NCI-H2029 (cell line): Measurements from ENCODE around the gene PRDM12.
A peak's percentile ranks its signal among the peaks of the same experiment; 100 is the strongest.

Source experiments
- DNase-seq: peaks from one replicate; lab custom pipeline; 2025; lab: John Stamatoyannopoulos, UW

PRDM12 gene

DNA sequence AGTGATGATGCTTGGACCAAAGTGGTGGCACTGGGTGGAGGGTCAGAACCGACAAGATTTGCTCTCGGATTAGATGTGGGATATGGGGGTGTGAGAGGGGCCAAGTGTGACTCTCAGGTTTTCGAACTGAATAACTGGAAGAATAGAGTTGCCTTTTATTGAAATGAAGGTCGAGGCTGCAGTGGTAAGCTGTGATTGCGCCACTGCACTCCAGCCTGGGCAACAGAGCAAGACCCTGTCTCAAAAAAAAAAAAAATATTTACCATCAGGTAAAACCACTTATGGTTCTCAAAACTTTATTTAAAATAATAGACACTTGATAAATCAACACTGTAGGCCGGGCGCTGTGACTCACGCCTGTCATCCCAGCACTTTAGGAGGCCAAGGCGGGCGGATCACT is 56.4 kb downstream of the PRDM12 start:
- DNase-seq = no peak

DNA sequence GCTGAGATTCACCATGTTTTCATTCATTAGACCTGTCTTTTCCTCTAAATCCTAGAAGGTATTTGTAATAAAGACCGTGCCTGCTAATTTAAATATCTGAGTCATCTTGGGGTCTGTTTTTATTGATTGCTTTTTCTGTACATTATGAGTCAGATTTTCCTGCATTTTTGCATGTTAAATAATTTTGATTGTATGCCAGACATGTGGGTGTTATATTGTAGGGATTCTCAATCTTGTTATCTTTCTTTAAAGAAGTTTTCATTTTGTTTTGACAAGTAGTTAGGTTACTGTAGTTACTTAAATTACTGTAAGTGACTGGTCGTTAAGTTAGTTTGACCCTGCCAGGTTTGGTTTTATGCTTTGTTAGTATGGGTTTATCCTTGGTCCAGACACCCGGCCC is 64.3 kb downstream of the PRDM12 start:
- DNase-seq = no peak

DNA sequence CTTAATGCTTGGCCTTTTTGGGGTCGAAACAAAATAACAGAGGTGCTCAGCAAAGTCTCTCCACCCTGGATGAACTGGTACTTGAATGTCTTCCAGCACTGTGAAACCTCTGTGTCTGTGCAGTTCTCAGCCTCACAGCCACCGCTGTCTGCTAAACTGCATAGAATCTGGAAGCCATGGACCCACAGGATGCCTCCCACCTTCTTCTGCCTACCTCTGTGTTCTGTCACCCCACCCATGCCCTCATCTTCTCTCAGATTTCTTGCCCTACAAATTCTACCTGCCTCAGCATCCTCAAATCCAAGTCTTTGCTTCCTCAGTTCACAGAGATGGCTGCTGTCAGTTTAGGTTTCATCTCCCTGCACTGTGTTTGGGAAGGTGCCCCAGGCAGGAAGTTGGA is 64.8 kb downstream of the PRDM12 start:
- no peak for DNase-seq

DNA sequence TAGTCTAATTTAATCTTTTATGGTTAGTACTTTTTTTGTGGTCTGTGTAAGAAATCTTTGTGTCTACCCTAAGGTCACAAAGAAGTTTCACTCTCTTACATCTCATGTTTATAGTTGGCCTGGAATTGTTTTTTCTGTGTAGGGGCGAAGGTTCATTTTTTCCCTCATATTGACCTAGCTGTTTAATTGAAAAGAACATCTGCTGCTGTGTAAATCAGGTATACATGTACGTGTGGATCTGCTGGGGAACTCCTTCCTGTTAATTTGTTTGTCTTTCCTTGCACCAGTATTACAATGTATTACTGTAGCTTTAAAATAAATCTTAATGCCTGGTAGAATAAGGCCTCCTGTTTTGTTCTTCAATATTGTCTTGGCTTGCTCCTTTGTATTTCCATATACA is 67.0 kb downstream of the PRDM12 start:
- DNase-seq = peak; percentile 71

DNA sequence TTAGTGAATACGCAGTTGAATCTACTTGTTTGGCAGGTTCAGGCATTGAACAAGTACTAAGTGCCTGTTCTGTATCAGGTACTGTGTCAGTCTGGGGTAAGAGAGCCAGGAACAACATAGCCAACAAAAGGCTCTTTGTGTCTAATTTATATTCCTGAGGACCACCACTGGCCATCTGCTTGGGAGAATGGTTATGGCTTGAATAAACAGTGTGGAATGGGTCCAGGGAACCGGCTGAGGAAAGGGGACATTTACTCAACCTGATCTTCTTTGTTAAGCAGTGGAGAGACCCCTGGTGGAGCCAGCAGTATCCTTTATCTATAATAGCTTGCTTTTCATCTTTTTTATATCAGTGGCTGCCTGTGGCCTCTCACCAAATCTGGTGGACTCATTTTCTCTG is 67.7 kb downstream of the PRDM12 start:
- peak; percentile 86 for DNase-seq
